Skeletal muscle satellite cell (primary cell): ENCODE results near the gene ADGRA3.
"Not testable (repeated sequence)": the region's sequence is repeated elsewhere in the genome, so short reads cannot be mapped to it uniquely, and the experiment has no call there.

Source experiments
- H3K27me3 ChIP-seq: 2 replicates; pipeline ENCODE4 v1.7.0; 2013; ENCODE audit warnings: low read length; ENCODE audit not compliant: control insufficient read depth, insufficient read depth
- H3K36me3 ChIP-seq: 2 replicates; pipeline ENCODE4 v1.7.0; 2013; ENCODE audit warnings: mild to moderate bottlenecking, control low read depth, low read length; ENCODE audit not compliant: insufficient read depth
- H3K4me1 ChIP-seq: 2 replicates; pipeline ENCODE4 v1.7.0; 2013; ENCODE audit warnings: low read length; ENCODE audit not compliant: control insufficient read depth, insufficient read depth
- H3K4me2 ChIP-seq: 2 replicates; pipeline ENCODE4 v1.7.0; 2013; ENCODE audit warnings: mild to moderate bottlenecking, low read length
- H3K4me3 ChIP-seq: 2 replicates; pipeline ENCODE4 v1.7.0; 2013; ENCODE audit warnings: low read length
- H3K9ac ChIP-seq: 2 replicates; pipeline ENCODE4 v1.7.0; 2013; ENCODE audit warnings: mild to moderate bottlenecking, low read depth, low read length, moderate library complexity
- H3K9me3 ChIP-seq: replicated peaks from 2 replicates; pipeline ENCODE4 v1.7.0; 2013; ENCODE audit warnings: mild to moderate bottlenecking, control low read depth, low read length

ADGRA3 gene

DNA sequence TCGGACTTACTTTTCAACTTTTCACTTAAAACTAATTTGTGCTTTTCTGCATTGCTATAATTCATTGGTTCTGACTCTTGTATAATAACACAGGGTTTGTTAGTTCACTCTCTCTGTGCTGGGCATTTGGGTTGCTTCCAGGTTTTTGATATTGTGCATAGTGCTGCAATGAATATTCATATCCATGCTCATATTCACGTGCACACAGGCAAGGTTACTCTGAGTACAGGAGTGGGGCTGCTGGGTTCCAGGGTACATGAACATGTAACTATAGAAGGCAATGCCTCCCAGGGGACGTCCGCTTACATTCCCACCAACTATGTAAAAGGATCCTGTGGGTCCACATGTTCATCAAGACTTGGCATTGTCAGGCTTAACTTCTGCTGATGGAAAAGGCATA lies 117.2 kb downstream of the ADGRA3 start:
- Histone ChIP-seq H3K4me1 (no peaks in the 10 kb centered on the region), H3K4me2 (no peak overlapping the region), H3K9me3 (no peaks in the 10 kb centered on the region), H3K9ac (no peak overlapping the region), H3K36me3 (no peaks in the 10 kb centered on the region), H3K4me3 (no peak overlapping the region), H3K27me3 (no peaks in the 10 kb centered on the region)

DNA sequence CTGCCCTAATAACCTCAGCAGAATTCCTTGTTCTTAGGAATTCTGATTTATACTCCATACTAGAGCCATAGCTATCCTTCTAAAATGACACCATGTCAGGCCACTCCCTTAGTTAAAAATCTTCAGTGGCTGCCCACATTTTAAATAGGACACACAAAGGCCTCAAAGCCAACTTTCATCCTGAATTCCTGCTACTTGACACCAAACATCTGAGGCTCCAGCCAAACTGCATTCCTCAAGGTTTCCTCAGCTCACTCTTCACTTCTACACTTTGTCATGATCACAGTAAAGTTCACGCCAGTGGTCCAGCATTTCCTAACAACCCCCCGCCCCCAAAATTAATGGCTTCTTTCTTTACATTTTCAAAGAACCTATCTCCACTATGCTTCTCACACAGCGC lies 124.3 kb downstream of the ADGRA3 start:
- no peak overlapping the region for H3K4me2 ChIP-seq
- peaks cover 12% of the 10 kb centered on the region for H3K36me3 ChIP-seq
- peaks cover 7% of the 10 kb centered on the region for H3K4me1 ChIP-seq
- no peaks in the 10 kb centered on the region for H3K27me3 ChIP-seq
- H3K4me3 ChIP-seq = no peak overlapping the region
- H3K9ac ChIP-seq = no peak overlapping the region
- no peaks in the 10 kb centered on the region for H3K9me3 ChIP-seq

DNA sequence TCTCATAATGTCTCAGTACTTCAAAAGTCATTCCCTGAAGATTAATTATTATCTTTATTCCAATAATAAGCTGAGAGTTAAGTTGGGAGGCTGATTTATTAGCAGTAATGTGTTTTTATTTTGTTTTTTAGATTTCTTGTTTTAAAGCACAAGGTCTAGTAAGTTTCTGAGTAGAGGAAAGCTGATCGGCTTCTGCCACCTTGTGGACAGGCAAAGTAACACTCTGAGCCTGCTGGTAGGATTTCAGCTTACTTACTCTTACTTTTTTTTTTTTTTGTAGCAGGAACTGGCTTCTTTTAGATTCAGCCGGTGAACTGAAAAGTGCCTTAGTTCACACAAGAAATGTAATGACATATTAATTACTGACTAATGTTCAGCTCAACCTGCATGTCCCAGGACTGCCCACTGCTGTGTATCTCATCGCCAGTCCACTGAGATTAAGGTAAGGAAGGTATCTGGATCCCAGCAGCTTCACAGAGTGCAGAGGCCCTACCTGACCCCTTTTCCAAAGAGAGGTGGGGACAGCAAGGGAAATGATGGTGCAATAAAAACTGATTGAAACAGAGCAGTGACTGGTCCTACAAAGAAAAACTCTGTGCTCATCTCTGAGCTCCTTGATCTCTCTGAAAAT lies 126.5 kb downstream of the ADGRA3 start:
- Histone ChIP-seq H3K4me1 (peaks cover 21% of the 10 kb centered on the region), H3K9ac (no peak overlapping the region), H3K36me3 (peaks cover 12% of the 10 kb centered on the region), H3K9me3 (no peaks in the 10 kb centered on the region), H3K27me3 (no peaks in the 10 kb centered on the region), H3K4me3 (no peak overlapping the region), H3K4me2 (no peak overlapping the region)

DNA sequence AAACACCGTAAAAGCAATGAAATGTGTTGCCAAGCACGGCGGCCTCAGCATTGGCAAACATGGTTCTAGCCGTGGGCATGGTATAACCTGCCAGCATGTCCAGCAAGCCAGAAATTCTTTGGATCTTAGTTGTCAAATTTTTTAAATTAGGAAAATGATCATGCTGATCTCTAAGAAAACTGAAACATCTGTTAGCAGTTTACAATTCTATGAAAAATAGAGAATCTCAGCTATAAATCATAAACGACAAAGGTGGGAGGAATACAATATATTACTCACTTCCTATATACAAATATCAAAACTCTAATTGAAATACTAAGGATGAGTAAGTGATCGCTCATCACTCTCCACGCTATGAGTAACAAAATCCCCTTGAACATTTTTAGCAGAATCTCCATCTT lies 130.3 kb downstream of the ADGRA3 start:
- Histone ChIP-seq H3K27me3 (no peaks in the 10 kb centered on the region), H3K9ac (no peak overlapping the region), H3K4me2 (peak overlapping the region; percentile 17), H3K9me3 (no peaks in the 10 kb centered on the region), H3K4me1 (peaks cover 15% of the 10 kb centered on the region), H3K4me3 (no peak overlapping the region), H3K36me3 (peaks cover 12% of the 10 kb centered on the region)

DNA sequence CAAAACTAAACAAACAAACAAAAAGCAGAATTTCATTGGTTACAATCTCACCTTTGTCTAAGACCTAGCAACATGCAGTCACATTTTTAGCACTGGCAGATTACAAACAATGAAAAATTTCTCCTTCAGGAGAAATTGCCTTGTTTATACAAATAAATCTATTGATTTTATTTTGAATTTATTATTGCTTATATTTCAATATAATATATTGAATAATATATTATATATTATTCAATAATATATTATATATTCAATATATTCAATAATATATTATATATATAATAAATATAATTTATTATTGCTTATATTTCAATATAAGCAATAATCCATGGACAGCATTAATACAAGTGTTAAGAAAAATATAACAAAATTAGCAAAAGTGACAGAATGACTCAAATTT lies 131.7 kb downstream of the ADGRA3 start:
- peaks cover 12% of the 10 kb centered on the region for H3K36me3 ChIP-seq
- no peak overlapping the region for H3K4me2 ChIP-seq
- no peaks in the 10 kb centered on the region for H3K9me3 ChIP-seq
- no peak overlapping the region for H3K4me3 ChIP-seq
- peaks cover 15% of the 10 kb centered on the region for H3K4me1 ChIP-seq
- H3K9ac ChIP-seq = no peak overlapping the region
- no peaks in the 10 kb centered on the region for H3K27me3 ChIP-seq

DNA sequence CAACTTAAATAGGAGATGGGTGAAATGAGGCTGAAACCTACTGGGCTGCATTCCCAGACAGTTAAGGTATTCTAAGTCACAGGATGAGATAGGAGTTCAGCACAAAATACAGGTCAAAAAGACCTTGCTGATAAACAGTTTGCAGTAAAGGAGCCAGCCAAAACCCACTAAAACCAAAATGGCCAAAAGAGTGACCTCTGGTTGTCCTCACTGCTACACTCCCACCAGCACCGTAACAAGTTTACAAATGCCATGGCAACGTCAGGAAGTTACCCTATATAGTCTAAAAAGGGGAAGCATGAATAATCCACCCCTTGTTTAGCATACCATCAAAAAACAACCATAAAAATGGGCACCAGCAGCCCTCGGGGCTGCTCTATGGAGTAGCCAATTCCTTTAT lies 133.7 kb downstream of the ADGRA3 start:
- peaks cover 15% of the 10 kb centered on the region for H3K4me1 ChIP-seq
- not testable (repeated sequence) for H3K9me3 ChIP-seq, H3K36me3 ChIP-seq, H3K4me2 ChIP-seq, H3K4me3 ChIP-seq, H3K9ac ChIP-seq, H3K27me3 ChIP-seq

DNA sequence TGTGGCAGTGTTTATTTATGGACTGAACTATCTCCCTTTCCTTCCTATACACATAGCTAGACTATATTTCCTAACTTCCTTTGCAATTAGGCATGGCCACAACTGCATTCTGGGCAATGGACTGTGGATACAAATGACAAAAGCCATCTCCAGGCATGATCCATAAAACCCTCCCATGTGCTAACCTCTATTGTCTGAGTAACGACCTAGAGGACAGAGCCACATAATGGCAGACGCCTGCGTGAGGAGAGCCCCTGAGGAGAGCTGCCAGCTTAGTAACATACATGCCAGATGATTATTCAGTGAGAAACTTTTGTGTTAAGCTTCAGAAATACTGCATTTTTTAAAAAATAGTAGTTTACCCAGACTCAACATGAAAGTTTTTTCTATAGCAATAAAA lies 142.9 kb downstream of the ADGRA3 start:
- Histone ChIP-seq H3K9ac (no peak overlapping the region), H3K27me3 (no peaks in the 10 kb centered on the region), H3K36me3 (no peaks in the 10 kb centered on the region), H3K4me1 (no peaks in the 10 kb centered on the region), H3K9me3 (no peaks in the 10 kb centered on the region), H3K4me3 (no peak overlapping the region), H3K4me2 (no peak overlapping the region)

DNA sequence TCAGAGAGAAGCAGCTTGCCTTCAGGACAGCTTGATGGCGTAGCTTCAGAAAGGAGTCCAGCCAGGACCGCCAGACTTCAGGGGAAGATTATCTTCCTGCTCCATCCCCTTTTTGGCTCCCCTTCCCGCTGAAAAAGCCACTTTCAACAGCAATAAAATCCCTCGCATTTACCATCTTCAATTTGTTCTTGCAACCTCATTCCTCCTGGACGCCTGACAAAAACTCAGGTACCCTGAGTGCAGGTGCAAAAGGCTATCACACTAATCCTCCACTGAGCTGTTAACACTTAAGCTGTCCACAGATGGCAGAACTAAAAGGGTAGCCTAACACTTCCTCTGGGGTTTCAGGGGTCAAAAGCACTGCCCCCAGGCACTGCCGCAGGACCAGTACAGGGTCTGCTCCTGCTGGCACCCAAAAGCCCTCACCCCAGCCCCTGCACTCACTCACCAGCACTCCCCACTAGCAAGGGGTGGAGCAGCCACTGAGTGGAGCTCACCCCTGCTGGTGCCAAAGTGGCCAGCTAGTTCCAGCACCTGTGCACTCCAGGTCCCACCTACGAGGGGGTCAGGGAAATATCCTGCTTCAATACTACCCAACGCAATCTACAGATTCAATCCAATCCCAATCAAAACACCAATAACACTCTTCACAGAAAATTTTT lies 145.8 kb downstream of the ADGRA3 start:
- Histone ChIP-seq H3K4me3 (no peak overlapping the region), H3K9me3 (no peaks in the 10 kb centered on the region), H3K4me2 (no peak overlapping the region), H3K27me3 (no peaks in the 10 kb centered on the region), H3K4me1 (no peaks in the 10 kb centered on the region), H3K36me3 (no peaks in the 10 kb centered on the region), H3K9ac (no peak overlapping the region)

DNA sequence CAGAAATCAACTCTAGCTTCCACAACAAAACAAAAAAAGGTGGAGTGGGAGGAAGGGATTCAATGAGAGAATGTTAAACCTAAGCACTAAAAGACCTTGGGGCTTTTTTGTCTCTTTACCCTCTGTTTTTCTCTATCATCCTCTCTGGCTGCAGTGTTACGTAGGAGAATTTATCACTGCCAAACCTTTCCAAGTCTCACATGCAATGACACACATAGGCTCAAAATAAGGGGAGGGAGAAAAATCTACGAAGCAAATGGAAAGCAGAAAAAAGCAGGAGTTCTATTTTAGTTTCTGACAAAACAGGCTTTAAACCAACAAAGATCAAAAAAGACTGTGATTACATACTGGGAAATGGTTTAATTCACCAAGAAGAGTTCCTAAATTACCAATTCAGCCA lies 152.1 kb downstream of the ADGRA3 start:
- H3K27me3 ChIP-seq = no peaks in the 10 kb centered on the region
- H3K36me3 ChIP-seq = no peaks in the 10 kb centered on the region
- H3K4me1 ChIP-seq = peaks cover 25% of the 10 kb centered on the region
- H3K9me3 ChIP-seq = no peaks in the 10 kb centered on the region
- H3K4me2 ChIP-seq = no peak overlapping the region
- H3K4me3 ChIP-seq = no peak overlapping the region
- peak overlapping the region; percentile 5 for H3K9ac ChIP-seq

DNA sequence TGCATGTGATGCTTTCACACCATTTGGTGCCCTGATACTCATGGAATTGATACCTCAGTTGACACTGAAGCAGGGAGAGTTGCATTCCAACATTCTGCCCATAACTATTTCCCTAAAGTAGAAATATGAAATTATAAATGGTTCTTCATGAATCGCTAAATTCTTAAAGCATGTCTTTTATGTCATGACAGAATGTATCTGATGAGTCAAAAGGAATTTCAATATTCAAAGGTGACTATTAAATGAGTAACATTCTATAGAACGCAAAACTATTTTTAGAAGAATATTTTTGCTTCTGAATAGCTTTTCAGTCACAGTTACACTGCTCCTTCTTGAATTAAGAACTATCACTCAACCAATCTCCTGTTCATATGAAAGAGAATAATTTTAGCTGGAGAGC lies 152.8 kb downstream of the ADGRA3 start:
- H3K9ac ChIP-seq = no peak overlapping the region
- no peaks in the 10 kb centered on the region for H3K9me3 ChIP-seq
- no peak overlapping the region for H3K4me3 ChIP-seq
- H3K36me3 ChIP-seq = no peaks in the 10 kb centered on the region
- peaks cover 25% of the 10 kb centered on the region for H3K4me1 ChIP-seq
- no peaks in the 10 kb centered on the region for H3K27me3 ChIP-seq
- H3K4me2 ChIP-seq = peak overlapping the region; percentile 40

DNA sequence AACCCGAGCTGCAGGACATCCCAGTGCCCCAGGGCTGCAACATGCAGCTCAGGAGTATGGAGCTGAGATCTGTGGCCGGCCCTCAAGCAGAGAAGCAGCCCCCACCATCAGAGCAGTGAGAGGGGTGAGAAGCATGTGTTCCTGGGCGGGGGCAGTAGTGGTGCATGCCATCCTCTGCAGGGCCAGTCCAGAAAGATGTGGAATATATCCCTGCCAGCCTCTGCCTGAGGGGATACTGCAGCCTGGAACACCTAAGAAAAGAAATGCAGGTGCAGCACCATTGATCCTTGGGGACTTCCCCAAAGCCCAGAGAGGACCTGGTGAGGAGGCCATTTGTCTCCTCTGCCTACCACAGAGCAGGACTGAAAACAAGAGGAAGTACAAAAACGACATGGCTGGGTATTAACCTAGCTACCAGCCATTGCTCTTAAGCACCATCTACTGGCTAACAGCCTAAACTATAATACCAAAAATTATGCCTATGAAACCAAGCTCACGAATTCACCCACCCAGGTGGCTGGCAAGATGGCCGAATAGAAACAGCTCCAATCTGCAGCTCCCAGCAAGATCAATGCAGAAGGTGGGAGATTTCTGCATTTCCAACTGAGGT lies 158.8 kb downstream of the ADGRA3 start:
- Histone ChIP-seq H3K4me2 (no peak overlapping the region), H3K4me1 (peaks cover 2% of the 10 kb centered on the region), H3K4me3 (no peak overlapping the region), H3K9me3 (no peaks in the 10 kb centered on the region), H3K36me3 (no peaks in the 10 kb centered on the region), H3K27me3 (no peaks in the 10 kb centered on the region), H3K9ac (no peak overlapping the region)

DNA sequence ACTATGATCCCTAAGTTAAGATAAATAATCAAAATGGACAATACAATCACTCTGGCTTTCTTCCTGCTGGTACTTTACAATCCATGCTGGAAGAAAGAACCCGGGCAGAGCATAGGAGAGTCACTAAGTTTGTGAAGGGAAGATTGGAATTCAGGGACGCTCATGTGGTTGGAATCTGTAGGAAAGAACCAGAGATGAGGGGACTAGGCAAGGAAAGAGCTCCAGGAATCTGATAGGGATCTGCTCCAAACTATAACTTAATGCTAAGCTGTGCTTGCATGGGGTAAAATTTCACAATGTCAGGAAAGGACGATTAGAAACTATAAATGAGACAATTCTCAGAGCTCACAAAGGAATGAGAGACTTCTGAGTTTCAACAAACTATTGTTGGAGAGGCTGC lies 167.5 kb downstream of the ADGRA3 start:
- Histone ChIP-seq H3K4me1 (peaks cover 2% of the 10 kb centered on the region), H3K9me3 (no peaks in the 10 kb centered on the region), H3K9ac (no peak overlapping the region), H3K36me3 (no peaks in the 10 kb centered on the region), H3K4me2 (no peak overlapping the region), H3K4me3 (no peak overlapping the region), H3K27me3 (no peaks in the 10 kb centered on the region)
